ENCODE results near the gene PI4K2A.
"Not testable (repeated sequence)": the region's sequence is repeated elsewhere in the genome, so short reads cannot be mapped to it uniquely, and the experiment has no call there.

The PI4K2A gene

GRCh38 chr10:97633921-97634320 is 6.5 kb upstream of the PI4K2A start:
- no peaks in the 10 kb centered on the region for H3K36me3 ChIP-seq (ENCODE audit: insufficient read depth, low read length)
- peak overlapping the region; percentile 79 for H3K9ac ChIP-seq (ENCODE audit: low read depth, low read length)
- H3K4me1 ChIP-seq (ENCODE audit: control insufficient read depth, insufficient read depth, low read length) = peaks cover 10% of the 10 kb centered on the region
- peak overlapping the region; percentile 92 for H3K4me3 ChIP-seq (ENCODE audit: low read length)
- no peaks in the 10 kb centered on the region for H3K9me3 ChIP-seq (replicated peaks; ENCODE audit: low read length)
- H3K27me3 ChIP-seq (ENCODE audit: control insufficient read depth, insufficient read depth, low read length) = no peaks in the 10 kb centered on the region
- H3K4me2 ChIP-seq (ENCODE audit: low read length) = peak overlapping the region; percentile 97

GRCh38 chr10:97635577-97635976 is 4.9 kb upstream of the PI4K2A start:
- Histone ChIP-seq H3K36me3 (ENCODE audit: insufficient read depth, low read length) (no peaks in the 10 kb centered on the region), H3K9ac (ENCODE audit: low read depth, low read length) (no peak overlapping the region), H3K4me3 (ENCODE audit: low read length) (no peak overlapping the region), H3K27me3 (ENCODE audit: control insufficient read depth, insufficient read depth, low read length) (no peaks in the 10 kb centered on the region), H3K4me1 (ENCODE audit: control insufficient read depth, insufficient read depth, low read length) (peaks cover 10% of the 10 kb centered on the region), H3K4me2 (ENCODE audit: low read length) (no peak overlapping the region), H3K9me3 (replicated peaks; ENCODE audit: low read length) (no peaks in the 10 kb centered on the region)

- H3K27me3 ChIP-seq (ENCODE audit: control insufficient read depth, insufficient read depth, low read length) = not testable (repeated sequence)
Observed at GRCh38 chr10:97639090-97639489, 1.4 kb upstream of the PI4K2A start.

GRCh38 chr10:97640868-97641811 is 669 bp downstream of the PI4K2A start:
- Histone ChIP-seq H3K9me3 (replicated peaks; ENCODE audit: low read length) (no peaks in the 10 kb centered on the region), H3K4me1 (ENCODE audit: control insufficient read depth, insufficient read depth, low read length) (peaks cover 12% of the 10 kb centered on the region), H3K27me3 (ENCODE audit: control insufficient read depth, insufficient read depth, low read length) (no peaks in the 10 kb centered on the region), H3K4me2 (ENCODE audit: low read length) (peak overlapping the region; percentile 87), H3K36me3 (ENCODE audit: insufficient read depth, low read length) (peaks cover 15% of the 10 kb centered on the region), H3K9ac (ENCODE audit: low read depth, low read length) (peak overlapping the region; percentile 96), H3K4me3 (ENCODE audit: low read length) (peak overlapping the region; percentile 97)

More at GRCh38 chr10:97639090-97639489, 1.4 kb upstream of the PI4K2A start:
- not testable (repeated sequence) for H3K4me1 ChIP-seq (ENCODE audit: control insufficient read depth, insufficient read depth, low read length); H3K4me3 ChIP-seq (ENCODE audit: low read length); H3K9ac ChIP-seq (ENCODE audit: low read depth, low read length); H3K36me3 ChIP-seq (ENCODE audit: insufficient read depth, low read length); H3K9me3 ChIP-seq (replicated peaks; ENCODE audit: low read length); H3K4me2 ChIP-seq (ENCODE audit: low read length)

GRCh38 chr10:97642471-97643159 is 2.1 kb downstream of the PI4K2A start:
- not testable (repeated sequence) for H3K9ac ChIP-seq (ENCODE audit: low read depth, low read length); H3K4me3 ChIP-seq (ENCODE audit: low read length); H3K27me3 ChIP-seq (ENCODE audit: control insufficient read depth, insufficient read depth, low read length); H3K9me3 ChIP-seq (replicated peaks; ENCODE audit: low read length)
- peaks cover 15% of the 10 kb centered on the region for H3K36me3 ChIP-seq (ENCODE audit: insufficient read depth, low read length)
- H3K4me2 ChIP-seq (ENCODE audit: low read length) = peak overlapping the region; percentile 87
- peaks cover 20% of the 10 kb centered on the region for H3K4me1 ChIP-seq (ENCODE audit: control insufficient read depth, insufficient read depth, low read length)

GRCh38 chr10:97643441-97643985 is 3.0 kb downstream of the PI4K2A start:
- no peaks in the 10 kb centered on the region for H3K27me3 ChIP-seq (ENCODE audit: control insufficient read depth, insufficient read depth, low read length)
- no peak overlapping the region for H3K4me3 ChIP-seq (ENCODE audit: low read length)
- no peak overlapping the region for H3K4me2 ChIP-seq (ENCODE audit: low read length)
- H3K36me3 ChIP-seq (ENCODE audit: insufficient read depth, low read length) = peaks cover 15% of the 10 kb centered on the region
- H3K9me3 ChIP-seq (replicated peaks; ENCODE audit: low read length) = no peaks in the 10 kb centered on the region
- H3K4me1 ChIP-seq (ENCODE audit: control insufficient read depth, insufficient read depth, low read length) = peaks cover 28% of the 10 kb centered on the region
- no peak overlapping the region for H3K9ac ChIP-seq (ENCODE audit: low read depth, low read length)

- Histone ChIP-seq H3K4me3 (ENCODE audit: low read length) (no peak overlapping the region), H3K9me3 (replicated peaks; ENCODE audit: low read length) (no peaks in the 10 kb centered on the region), H3K4me2 (ENCODE audit: low read length) (no peak overlapping the region), H3K36me3 (ENCODE audit: insufficient read depth, low read length) (peaks cover 15% of the 10 kb centered on the region), H3K27me3 (ENCODE audit: control insufficient read depth, insufficient read depth, low read length) (no peaks in the 10 kb centered on the region), H3K4me1 (ENCODE audit: control insufficient read depth, insufficient read depth, low read length) (peaks cover 40% of the 10 kb centered on the region), H3K9ac (ENCODE audit: low read depth, low read length) (no peak overlapping the region)
Observed at GRCh38 chr10:97644936-97645335, 4.5 kb downstream of the PI4K2A start.

- no peaks in the 10 kb centered on the region for H3K9me3 ChIP-seq (replicated peaks; ENCODE audit: low read length)
- H3K27me3 ChIP-seq (ENCODE audit: control insufficient read depth, insufficient read depth, low read length) = no peaks in the 10 kb centered on the region
- peaks cover 29% of the 10 kb centered on the region for H3K36me3 ChIP-seq (ENCODE audit: insufficient read depth, low read length)
- no peak overlapping the region for H3K9ac ChIP-seq (ENCODE audit: low read depth, low read length)
- H3K4me2 ChIP-seq (ENCODE audit: low read length) = no peak overlapping the region
- H3K4me3 ChIP-seq (ENCODE audit: low read length) = no peak overlapping the region
- H3K4me1 ChIP-seq (ENCODE audit: control insufficient read depth, insufficient read depth, low read length) = peaks cover 41% of the 10 kb centered on the region
Observed at GRCh38 chr10:97647556-97647955, 7.1 kb downstream of the PI4K2A start.

GRCh38 chr10:97648562-97649404 is 8.3 kb downstream of the PI4K2A start:
- Histone ChIP-seq H3K36me3 (ENCODE audit: insufficient read depth, low read length) (peaks cover 33% of the 10 kb centered on the region), H3K4me1 (ENCODE audit: control insufficient read depth, insufficient read depth, low read length) (peaks cover 41% of the 10 kb centered on the region), H3K9me3 (replicated peaks; ENCODE audit: low read length) (no peaks in the 10 kb centered on the region), H3K9ac (ENCODE audit: low read depth, low read length) (peak overlapping the region; percentile 68), H3K27me3 (ENCODE audit: control insufficient read depth, insufficient read depth, low read length) (no peaks in the 10 kb centered on the region), H3K4me2 (ENCODE audit: low read length) (peak overlapping the region; percentile 69), H3K4me3 (ENCODE audit: low read length) (peak overlapping the region; percentile 25)

GRCh38 chr10:97649405-97649750 is 8.9 kb downstream of the PI4K2A start:
- Histone ChIP-seq H3K4me1 (ENCODE audit: control insufficient read depth, insufficient read depth, low read length) (peaks cover 41% of the 10 kb centered on the region), H3K9ac (ENCODE audit: low read depth, low read length) (peak overlapping the region; percentile 60), H3K4me2 (ENCODE audit: low read length) (peak overlapping the region; percentile 69), H3K36me3 (ENCODE audit: insufficient read depth, low read length) (peaks cover 33% of the 10 kb centered on the region)
- H3K4me3 ChIP-seq (ENCODE audit: low read length); H3K9me3 ChIP-seq (replicated peaks; ENCODE audit: low read length); H3K27me3 ChIP-seq (ENCODE audit: control insufficient read depth, insufficient read depth, low read length): not testable (repeated sequence)

GRCh38 chr10:97650726-97651125 is 10.3 kb downstream of the PI4K2A start:
- Histone ChIP-seq H3K36me3 (ENCODE audit: insufficient read depth, low read length) (peaks cover 35% of the 10 kb centered on the region), H3K4me3 (ENCODE audit: low read length) (no peak overlapping the region), H3K9me3 (replicated peaks; ENCODE audit: low read length) (no peaks in the 10 kb centered on the region), H3K4me1 (ENCODE audit: control insufficient read depth, insufficient read depth, low read length) (peaks cover 36% of the 10 kb centered on the region), H3K4me2 (ENCODE audit: low read length) (no peak overlapping the region), H3K9ac (ENCODE audit: low read depth, low read length) (no peak overlapping the region), H3K27me3 (ENCODE audit: control insufficient read depth, insufficient read depth, low read length) (no peaks in the 10 kb centered on the region)

All from skeletal muscle satellite cell (primary cell).